Thyroid gland (tissue), 4 donors: ENCODE data around the gene GPC5. TPM values are rescaled to one million over a fixed set of nuclear protein-coding genes. Genes with fewer than 3 reads are reported as not detected.
A peak's percentile ranks its signal among the peaks of the same experiment; 100 is the strongest.

Experiments
- DNase-seq, 2 donors: peaks; one replicate each; pipeline ENCODE4 v3.0.0-alpha.2; 2019
- H3K27ac ChIP-seq, 3 donors: fragments of 200-600 bp; sonication (generic); 1 replicate in 2 of 3; 2 replicates in 1 of 3; pipeline ENCODE4 v1.5.1; 2016 to 2019; ENCODE audit warnings: mild to moderate bottlenecking in 1 of 3, moderate library complexity in 1 of 3
- H3K27me3 ChIP-seq: fragments of 200-600 bp; sonication (generic); one replicate; pipeline ENCODE4 v1.5.1; 2019
- H3K36me3 ChIP-seq, 2 donors: fragments of 200-600 bp; sonication (generic); one replicate each; pipeline ENCODE4 v1.5.1; 2016 to 2019
- H3K4me1 ChIP-seq, 2 donors: fragments of 200-600 bp; sonication (generic); one replicate each; pipeline ENCODE4 v1.5.1; 2017 to 2019
- H3K4me3 ChIP-seq, 3 donors: fragments of 200-600 bp; sonication (generic); replicated peaks in 1 of 3; 1 replicate in 2 of 3; 2 replicates in 1 of 3; pipeline ENCODE4 v1.5.1; 2016; ENCODE audit warnings: mild to moderate bottlenecking in 1 of 3
- H3K9me3 ChIP-seq: fragments of 200-600 bp; sonication (generic); one replicate; pipeline ENCODE4 v1.5.1; 2017
- CTCF ChIP-seq, 6 experiments: fragments of 200-600 bp in 3 of 6; fragments of 450-650 bp in 3 of 6; sonication (generic) in 3 of 6; IDR thresholded peaks; one replicate each; pipeline ENCODE4 v1.5.1; 2016 to 2019; ENCODE audit warnings: antibody characterized with exemption in 6 of 6, mild to moderate bottlenecking in 2 of 6, inconsistent platforms in 1 of 6, moderate library complexity in 1 of 6
- POLR2A ChIP-seq, 2 donors: fragments of 450-650 bp; IDR thresholded peaks; one replicate each; pipeline ENCODE4 v1.6.1; 2017; ENCODE audit warnings: antibody characterized with exemption in 2 of 2, mild to moderate bottlenecking in 2 of 2, moderate library complexity in 1 of 2
- WGBS, 2 donors: methylation state at CpG; one replicate each; pipeline ENCODE4 v1.1.5; 2017; 5-methylcytosine and 5-hydroxymethylcytosine counted together
- intact Hi-C: fragments of 100-400 bp; cut with DNase I; formaldehyde crosslinking; loops from one replicate; pipeline ENCODE4 v1.15.1; 2023
- total RNA-seq, 4 donors: library from RNA; depleted of rRNA; stranded (reverse); fragments of >200 nt; gene quantifications; one replicate each; pipeline ENCODE4 v1.2.3, GENCODE V29; 2016

GPC5 gene
- total RNA-seq, 4 donors from 2014 or later: 0.67 to 2.3 (median 1.3) TPM

- intact Hi-C loops: no loop called here
- no peak overlapping the region for H3K4me3 ChIP-seq
- no peak overlapping the region for H3K27ac ChIP-seq
- WGBS, 2 donors: 82 to 83% methylated on average over 9 of the region's 9 CpGs
- H3K9me3 ChIP-seq: no peaks in the 10 kb centered on the region
- no peak for DNase-seq
- no peaks in the 10 kb centered on the region for H3K36me3 ChIP-seq
- no peaks in the 10 kb centered on the region for H3K4me1 ChIP-seq
- no peak for TF ChIP-seq POLR2A (IDR thresholded peaks at IDR 0.05)
- TF ChIP-seq CTCF (IDR thresholded peaks at IDR 0.05): no peak
- no peaks in the 10 kb centered on the region for H3K27me3 ChIP-seq
Observed at GRCh38 chr13:92122186-92122853, 723.9 kb downstream of the GPC5 start.

GRCh38 chr13:92126399-92126798, 728.0 kb downstream of the GPC5 start:
- TF ChIP-seq POLR2A (IDR thresholded peaks at IDR 0.05) (no peak), CTCF (IDR thresholded peaks at IDR 0.05) (no peak)
- WGBS, 2 donors: 82 to 92% methylated on average over 2 of the region's 2 CpGs
- Histone ChIP-seq H3K4me3 (no peak overlapping the region), H3K27me3 (no peaks in the 10 kb centered on the region), H3K4me1 (no peaks in the 10 kb centered on the region), H3K36me3 (no peaks in the 10 kb centered on the region), H3K9me3 (no peaks in the 10 kb centered on the region), H3K27ac (no peak overlapping the region)
- intact Hi-C loops: no loop called here
- DNase-seq: no peak

GRCh38 chr13:92135509-92135908, 737.1 kb downstream of the GPC5 start:
- TF ChIP-seq CTCF (IDR thresholded peaks at IDR 0.05): no peak
- no peak for TF ChIP-seq POLR2A (IDR thresholded peaks at IDR 0.05)
- DNase-seq: peak in 1 of 2 donors; percentile 14
- H3K27ac ChIP-seq: peak overlapping the region; percentile 59 to 83 (median 80)
- H3K4me1 ChIP-seq: peaks cover 31 to 34% of the 10 kb centered on the region in 2 donors
- WGBS, 2 donors: 49 to 51% methylated on average over 7 of the region's 7 CpGs
- intact Hi-C loops: no loop called here
- H3K27me3 ChIP-seq: no peaks in the 10 kb centered on the region
- no peaks in the 10 kb centered on the region for H3K36me3 ChIP-seq
- no peak overlapping the region for H3K4me3 ChIP-seq
- H3K9me3 ChIP-seq: no peaks in the 10 kb centered on the region

- intact Hi-C loops: no loop called here
- no peak for DNase-seq
- Histone ChIP-seq H3K27me3 (no peaks in the 10 kb centered on the region), H3K4me3 (no peak overlapping the region), H3K36me3 (no peaks in the 10 kb centered on the region), H3K27ac (peak overlapping the region; percentile 59 to 83 (median 70)), H3K4me1 (peaks cover 31 to 34% of the 10 kb centered on the region in 2 donors), H3K9me3 (no peaks in the 10 kb centered on the region)
- 60 to 62% methylated on average over 6 of the region's 6 CpGs for WGBS, 2 donors
- TF ChIP-seq CTCF (IDR thresholded peaks at IDR 0.05) (no peak), POLR2A (IDR thresholded peaks at IDR 0.05) (no peak)
Observed at GRCh38 chr13:92136449-92137155, 738.2 kb downstream of the GPC5 start.

- intact Hi-C loops: no loop called here
- Histone ChIP-seq H3K27ac (peak overlapping the region; percentile 14 to 83 (median 59)), H3K4me1 (peaks cover 31 to 34% of the 10 kb centered on the region in 2 donors), H3K36me3 (no peaks in the 10 kb centered on the region), H3K4me3 (no peak overlapping the region), H3K27me3 (no peaks in the 10 kb centered on the region), H3K9me3 (no peaks in the 10 kb centered on the region)
- WGBS, 2 donors: 65% methylated on average over 3 of the region's 3 CpGs
- DNase-seq: peak; percentile 28 to 42
- TF ChIP-seq POLR2A (IDR thresholded peaks at IDR 0.05) (no peak), CTCF (IDR thresholded peaks at IDR 0.05) (no peak)
Observed at GRCh38 chr13:92137520-92137919, 739.1 kb downstream of the GPC5 start.
